GM21737 (cell line): ENCODE results near the gene IYD.
"Not testable (repeated sequence)": the region's sequence is repeated elsewhere in the genome, so short reads cannot be mapped to it uniquely, and the experiment has no call there.

Experiments
- ATAC-seq: cut with Tn5 transposase; IDR thresholded peaks from one replicate; pipeline ENCODE4 v1.9.1; 2021; ENCODE audit warnings: mild to moderate bottlenecking, moderate library complexity; ENCODE audit not compliant: unreplicated experiment

Gene IYD

DNA sequence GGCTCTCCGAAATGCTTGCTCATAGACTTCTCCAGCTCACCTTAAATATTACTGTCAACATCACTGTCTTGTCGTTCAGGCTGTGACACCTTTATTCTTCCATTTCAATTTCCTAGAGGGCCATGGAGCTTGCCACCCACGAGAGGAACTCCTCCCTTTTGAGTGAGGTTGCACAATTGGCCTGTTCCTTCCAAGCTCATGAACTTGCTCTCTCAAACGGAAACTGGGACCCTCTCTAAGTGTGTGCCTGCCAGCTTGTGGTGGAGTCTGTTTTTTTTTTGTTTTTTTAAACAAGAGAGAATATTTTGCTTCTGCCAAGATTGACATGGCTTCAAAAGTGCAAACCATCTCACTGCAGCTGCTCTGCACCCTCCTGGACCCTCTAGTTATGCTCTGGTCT, 19.3 kb upstream of the IYD start:
- ATAC-seq = no peak

DNA sequence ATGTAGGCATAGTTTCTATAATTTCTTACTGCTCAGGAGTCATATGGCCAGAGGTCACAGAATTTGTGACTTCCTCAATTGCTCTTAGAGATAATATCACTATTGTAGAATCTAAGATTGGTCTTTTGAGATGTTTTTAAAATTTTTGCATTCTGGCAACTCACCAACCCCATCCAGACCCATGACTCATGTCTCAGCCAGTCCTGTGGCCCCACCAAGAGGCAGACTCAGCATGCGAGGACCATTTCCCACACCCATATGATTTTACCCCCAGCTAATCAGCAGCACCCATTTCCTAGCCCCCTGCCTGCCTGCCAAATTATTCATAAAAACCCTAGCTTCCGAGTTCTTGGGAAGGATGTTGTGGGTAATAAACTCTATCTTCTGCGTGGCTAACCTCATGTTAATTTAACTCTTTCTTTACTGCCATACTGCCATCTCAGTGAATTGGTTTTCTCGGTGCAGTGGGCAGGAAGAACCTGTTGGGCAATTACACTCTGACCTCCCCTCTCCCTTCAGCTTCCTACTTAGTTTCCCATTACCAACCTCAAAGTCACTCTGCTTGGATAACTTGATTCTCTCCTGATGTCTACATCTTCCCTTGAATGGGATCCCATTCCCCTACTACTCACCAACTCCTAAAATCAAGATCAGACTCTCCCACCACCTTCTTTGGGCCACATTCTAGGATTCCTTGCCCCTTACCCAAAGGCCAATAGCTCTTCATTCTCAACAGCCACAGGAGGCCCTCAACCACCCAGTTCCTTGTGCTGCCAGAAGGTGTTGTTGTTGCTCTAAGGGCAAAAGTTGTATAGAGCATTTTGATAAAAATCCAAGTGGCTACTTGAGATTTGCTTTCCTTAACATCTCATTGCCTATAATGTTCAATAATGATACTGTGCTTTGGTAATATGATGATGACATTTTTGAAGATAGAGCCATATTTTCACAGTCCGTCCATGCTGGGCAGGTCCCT, 16.2 kb upstream of the IYD start:
- no peak for ATAC-seq

- no peak for ATAC-seq
Measured at GRCh38 chr6:150353445-150353844, 15.4 kb upstream of the IYD start.

GRCh38 chr6:150354754-150355571, 13.8 kb upstream of the IYD start:
- ATAC-seq = no peak

GRCh38 chr6:150355932-150356331, 12.9 kb upstream of the IYD start:
- no peak for ATAC-seq

- no peak for ATAC-seq
Measured at GRCh38 chr6:150361876-150362275, 6.9 kb upstream of the IYD start.

DNA sequence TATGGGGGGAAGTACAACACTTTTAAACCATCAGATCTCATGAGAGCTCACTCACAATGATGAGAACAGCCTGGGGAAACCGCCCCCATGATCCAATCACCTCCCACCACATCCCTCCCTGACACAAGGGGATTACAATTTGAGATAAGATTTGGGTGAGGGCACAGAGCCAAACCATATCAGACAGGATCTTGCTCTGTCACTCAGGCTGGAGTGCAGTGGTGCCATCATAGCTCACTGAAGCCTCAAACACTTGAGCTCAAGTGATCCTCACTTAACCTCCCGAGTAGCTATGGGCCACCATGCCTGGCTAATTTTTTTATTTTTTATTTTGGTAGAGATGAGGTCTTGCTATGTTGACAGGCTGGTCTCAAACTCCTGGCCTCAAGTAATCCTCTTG, 5.1 kb upstream of the IYD start:
- no peak for ATAC-seq

GRCh38 chr6:150366118-150366778, 2.6 kb upstream of the IYD start:
- ATAC-seq = no peak

- no peak for ATAC-seq
Measured at GRCh38 chr6:150369408-150369807, 596 bp downstream of the IYD start.

DNA sequence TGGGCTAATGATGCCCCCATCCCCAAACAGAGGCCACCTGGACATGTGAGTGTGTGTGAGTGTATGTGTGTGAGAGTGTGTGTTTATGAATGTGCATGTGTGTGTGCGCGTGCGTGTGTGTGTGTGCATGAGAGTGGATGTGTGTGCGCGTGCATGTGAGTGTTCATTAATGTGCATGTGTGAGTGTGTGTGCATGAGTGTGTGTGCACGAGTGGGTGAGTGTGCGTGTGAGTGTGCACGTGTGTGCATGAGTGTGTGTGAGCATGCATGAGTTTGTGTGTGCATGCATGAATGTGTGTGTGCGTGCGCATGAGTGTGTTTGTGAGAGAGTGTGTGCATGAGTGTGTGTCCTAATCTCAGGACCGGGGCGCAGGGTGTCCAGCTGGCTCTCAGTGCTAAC, 1.3 kb downstream of the IYD start:
- no peak for ATAC-seq

DNA sequence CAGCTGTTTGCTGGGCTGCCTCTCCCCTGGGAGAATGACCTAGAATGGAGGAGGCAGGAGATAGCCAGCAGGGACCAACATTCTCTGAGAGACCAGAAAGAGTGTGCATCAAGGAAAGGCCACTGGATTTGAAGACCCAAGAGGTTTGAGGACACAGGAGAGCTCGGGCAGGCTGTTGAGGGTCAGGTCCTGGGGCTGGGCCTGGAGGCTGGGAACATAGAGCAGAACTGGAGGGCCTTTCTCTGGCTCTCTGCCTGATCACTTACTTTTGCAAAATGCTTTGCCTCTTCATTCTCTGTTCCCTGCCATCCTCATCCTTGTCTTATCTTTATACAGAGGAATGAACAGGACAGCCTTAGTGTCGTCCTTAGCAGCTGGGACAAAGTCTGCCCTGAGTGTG, 2.5 kb downstream of the IYD start:
- ATAC-seq = no peak

- no peak for ATAC-seq
Measured at GRCh38 chr6:150372051-150372450, 3.2 kb downstream of the IYD start.

DNA sequence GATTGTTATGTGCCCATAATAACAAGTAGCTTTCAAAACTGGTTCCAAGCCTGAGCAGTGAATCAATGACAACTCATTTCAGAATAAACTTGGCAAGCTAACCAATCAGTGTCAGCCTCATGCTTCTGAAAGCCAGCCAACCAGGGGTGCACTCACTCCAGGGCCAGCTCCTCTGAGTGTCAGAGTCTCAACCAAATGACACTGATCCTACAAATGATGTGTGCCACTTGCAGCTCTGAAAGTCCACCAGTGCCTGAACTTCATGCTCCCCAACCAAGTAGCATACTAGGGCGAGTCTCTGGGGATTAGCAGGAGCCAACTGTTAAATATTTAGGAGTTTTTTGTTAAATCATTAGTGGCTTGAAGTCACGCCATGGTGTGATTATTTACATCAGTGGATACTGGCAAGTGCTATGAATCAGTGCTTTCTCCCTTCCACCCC, 4.5 kb downstream of the IYD start:
- no peak for ATAC-seq

GRCh38 chr6:150374346-150374745, 5.5 kb downstream of the IYD start:
- ATAC-seq = not testable (repeated sequence)

GRCh38 chr6:150377211-150377781, 8.5 kb downstream of the IYD start:
- ATAC-seq = no peak

DNA sequence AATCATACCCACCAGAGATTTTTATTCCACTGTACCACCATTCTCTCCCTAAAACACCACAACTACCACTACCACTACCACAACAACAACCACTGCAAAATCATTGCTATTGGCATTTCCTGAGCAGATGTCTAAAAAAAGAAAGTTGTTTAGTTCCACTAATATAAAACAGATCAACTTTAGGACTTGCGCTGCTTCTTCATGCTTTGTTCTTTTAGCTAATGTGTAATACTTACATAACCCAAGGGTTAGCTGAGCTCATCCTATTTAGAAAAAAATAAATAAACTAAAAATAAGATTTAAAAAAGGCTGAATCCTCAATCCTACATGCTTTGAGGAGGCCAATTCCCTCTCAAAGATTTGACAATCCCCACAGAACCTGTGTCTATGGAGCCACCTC, 11.4 kb downstream of the IYD start:
- no peak for ATAC-seq

DNA sequence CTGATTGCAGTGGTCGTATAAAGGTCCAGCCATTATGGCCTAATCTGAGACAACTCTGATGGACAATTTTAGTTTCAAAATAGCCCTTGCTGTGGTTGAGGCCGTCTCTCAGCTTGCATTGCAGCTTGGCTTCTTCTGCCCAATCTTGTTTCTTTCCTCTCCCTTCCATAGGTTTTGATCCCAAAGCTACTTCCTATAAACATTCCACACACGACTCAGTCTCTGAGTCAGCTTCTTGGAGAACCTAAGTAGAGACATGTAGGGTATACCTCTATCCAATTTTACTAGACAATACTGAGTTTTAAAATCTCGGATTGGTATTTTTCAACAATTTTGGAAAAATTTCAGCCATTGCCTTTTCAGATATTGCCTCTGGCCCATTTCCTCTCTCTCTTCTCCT, 13.4 kb downstream of the IYD start:
- ATAC-seq = no peak

- ATAC-seq = no peak
Measured at GRCh38 chr6:150391414-150391813, 22.6 kb downstream of the IYD start.

GRCh38 chr6:150391890-150392289, 23.1 kb downstream of the IYD start:
- ATAC-seq = no peak

DNA sequence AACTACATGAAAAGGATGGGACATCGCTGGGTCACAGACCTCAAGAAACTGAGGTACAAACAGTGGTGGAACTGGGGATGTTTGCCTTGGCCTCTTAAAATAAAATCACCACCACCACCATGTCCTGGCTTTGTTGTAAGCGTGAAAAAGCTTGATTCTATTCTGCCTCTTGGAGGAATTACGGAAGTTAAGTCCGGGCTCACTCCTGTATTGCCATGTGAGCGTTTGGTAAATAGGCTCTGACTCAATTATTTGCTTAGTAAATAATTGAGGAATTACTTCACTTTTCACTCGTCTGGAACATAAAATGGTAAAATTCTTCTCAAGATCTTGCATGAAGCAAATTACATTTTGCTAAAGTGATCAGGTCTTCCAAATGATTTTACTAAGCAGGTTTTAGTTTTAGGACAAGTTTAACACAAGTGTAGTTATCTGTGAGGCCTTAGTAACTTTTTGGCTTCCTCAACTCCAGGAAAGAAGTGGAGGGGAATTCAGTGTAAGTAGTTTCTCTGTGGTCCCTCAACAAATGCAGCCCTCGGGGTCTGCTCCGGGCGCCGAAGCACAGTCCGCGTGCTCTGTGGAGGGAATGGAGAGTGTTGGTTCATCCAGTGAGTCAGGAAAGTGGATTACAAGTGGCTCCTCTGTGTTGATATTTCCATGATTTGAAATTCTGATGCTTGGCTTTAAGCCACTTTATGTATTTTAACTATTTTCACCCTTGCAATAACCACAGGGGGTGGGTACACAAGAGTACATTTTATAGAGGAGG, 23.8 kb downstream of the IYD start:
- no peak for ATAC-seq
